Erythroblast (primary cell): ENCODE results near the gene PIP4K2B.

Experiments used
- GATA1 ChIP-seq: IDR thresholded peaks from 2 replicates; pipeline ENCODE4 v1.6.1; 2011; ENCODE audit warnings: low read depth, mild to moderate bottlenecking, control low read depth, low read length, moderate library complexity
- POLR2A ChIP-seq: IDR thresholded peaks from 2 replicates; pipeline ENCODE4 v1.6.1; 2011; ENCODE audit warnings: mild to moderate bottlenecking, low read length

GRCh38 chr17:38725066-38725465 lies 74.3 kb downstream of the PIP4K2B start:
- TF ChIP-seq POLR2A: no peak
- no peak for TF ChIP-seq GATA1
